Adrenal gland (tissue), 12 donors: ENCODE data around the gene IFI35. TPM values are rescaled to one million over a fixed set of nuclear protein-coding genes. Genes with fewer than 3 reads are reported as not detected.

Experiments used
- DNase-seq, 7 donors: peaks; one replicate each; pipeline ENCODE4 v3.0.0-alpha.2; 2019 to 2020
- H3K27ac ChIP-seq, 5 donors: fragments of 200-600 bp; sonication (generic) in 4 of 5; 1 replicate in 3 of 5; 2 replicates in 2 of 5; pipeline versions ENCODE4 v1.5.1 to v1.8.0; 2016 to 2020; ENCODE audit warnings: mild to moderate bottlenecking in 1 of 5
- H3K27me3 ChIP-seq: fragments of 200-600 bp; 2 replicates; pipeline ENCODE4 v1.8.0; 2021
- H3K36me3 ChIP-seq, 2 donors: fragments of 200-600 bp; replicated peaks in 1 of 2; 1 replicate in 1 of 2; 2 replicates in 1 of 2; pipeline versions ENCODE4 v1.5.1 to v1.8.0; 2018 to 2022
- H3K4me1 ChIP-seq, 2 donors: fragments of 200-600 bp; replicated peaks in 1 of 2; 1 replicate in 1 of 2; 2 replicates in 1 of 2; pipeline versions ENCODE4 v1.5.1 to v1.8.0; 2018 to 2021
- H3K4me3 ChIP-seq, 4 donors: fragments of 200-600 bp; sonication (generic) in 3 of 4; one replicate each; pipeline ENCODE4 v1.5.1; 2016 to 2018
- H3K9me3 ChIP-seq, 3 donors: fragments of 200-600 bp; sonication (generic) in 1 of 3; replicated peaks in 1 of 3; 1 replicate in 2 of 3; 2 replicates in 1 of 3; pipeline versions ENCODE4 v1.5.1 to v1.8.0; 2016 to 2021
- CTCF ChIP-seq, 6 experiments: fragments of 450-650 bp in 4 of 6; fragments of 200-600 bp in 2 of 6; sonication (generic) in 1 of 6; IDR thresholded peaks; 1 replicate in 5 of 6; 2 replicates in 1 of 6; pipeline versions ENCODE4 v1.5.1 to v1.8.0; 2016 to 2021; ENCODE audit warnings: antibody characterized with exemption in 6 of 6, mild to moderate bottlenecking in 2 of 6, moderate library complexity in 1 of 6
- POLR2A ChIP-seq, 2 donors: fragments of 450-650 bp; IDR thresholded peaks; one replicate each; pipeline ENCODE4 v1.6.1; 2017; ENCODE audit warnings: antibody characterized with exemption in 2 of 2, mild to moderate bottlenecking in 2 of 2, moderate library complexity in 1 of 2
- WGBS, 4 donors: extraction: QIAGEN DNeasy Blood & Tissue Kit in 2 of 4; methylation state at CpG; one replicate each; pipeline versions ENCODE4 v1.1.5 to v1.1.7; 2013 to 2017; 5-methylcytosine and 5-hydroxymethylcytosine counted together
- intact Hi-C, 2 donors: fragments of 100-400 bp; cut with DNase I; formaldehyde crosslinking; loops; one replicate each; pipeline versions ENCODE4 v1.14.1 to v1.15.0; 2022 to 2023
- polyA plus RNA-seq, 3 donors: library from polyadenylated mRNA; stranded (reverse); fragments of 200-250 nt in 2 of 3; fragments of 350-450 nt in 1 of 3; fragmentation: Illumina TruSeq in 1 of 3; extraction: RNeasy Lipid Tissue Mini Kit (QIAGEN cat#74804) in 1 of 3; gene quantifications; one replicate each; pipeline ENCODE4 v1.2.3, GENCODE V29; 2013 to 2014
- total RNA-seq, 9 donors: library from RNA; depleted of rRNA in 4 of 9; stranded (reverse); fragments of >200 nt in 4 of 9; fragments of 120-200 nt in 1 of 9; fragmentation: NEBNext Ultra II Directional in 1 of 9; extraction: Animal tissue kit (Norgen Biotek cat#: 25700) in 1 of 9; gene quantifications; one replicate each; pipeline versions ENCODE4 v1.1.0 to v1.2.4, GENCODE V29; 2013 to 2023
- donor health status: healthy with polysubstance abuse.
- donor health status: Bipolar disorder and iron deficiency.
- donor health status: DM: yes; HTN: yes; CAD: no.
- donor health status: DM: no; HTN: no; CAD: no.
- donor health status: DM: no; HTN: no; CAD: no.
- donor health status: DM: yes; HTN: yes; CAD: no.

IFI35 gene
- total and polyA plus RNA-seq, 12 donors: 38.4 to 91.4 (median 64.2) TPM

DNA sequence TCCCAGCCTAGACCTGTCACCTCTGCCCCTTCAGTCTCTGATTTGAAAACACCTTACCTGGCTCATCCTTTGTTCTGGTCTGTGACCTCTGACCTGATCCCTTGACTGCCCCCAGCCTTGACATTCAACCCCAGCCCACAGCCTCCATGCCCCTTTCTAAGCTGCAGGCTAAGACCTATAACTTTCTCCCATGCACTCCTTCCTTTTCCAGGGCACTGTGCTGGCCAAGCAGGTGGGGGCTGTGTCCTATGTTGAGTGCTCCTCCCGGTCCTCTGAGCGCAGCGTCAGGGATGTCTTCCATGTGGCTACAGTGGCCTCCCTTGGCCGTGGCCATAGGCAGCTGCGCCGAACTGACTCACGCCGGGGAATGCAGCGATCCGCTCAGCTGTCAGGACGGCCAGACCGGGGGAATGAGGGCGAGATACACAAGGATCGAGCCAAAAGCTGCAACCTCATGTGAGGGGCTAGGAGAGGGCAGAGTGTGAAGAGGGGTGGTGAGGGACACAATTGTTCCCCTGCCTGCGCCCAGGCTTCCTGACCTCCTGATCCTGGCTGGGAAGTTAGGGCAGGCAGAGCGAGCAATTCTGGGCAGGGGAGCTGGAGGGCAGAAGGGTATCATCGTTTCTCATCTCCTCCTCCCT is 21.8 kb downstream of the IFI35 start:
- Histone ChIP-seq H3K4me1 (peaks cover 0 to 6% of the 10 kb centered on the region in 2 donors), H3K9me3 (no peaks in the 10 kb centered on the region), H3K27ac (no peak overlapping the region), H3K36me3 (no peaks in the 10 kb centered on the region), H3K4me3 (no peak overlapping the region), H3K27me3 (no peaks in the 10 kb centered on the region)
- no peak for TF ChIP-seq CTCF (IDR thresholded peaks at IDR 0.05)
- no peak for TF ChIP-seq POLR2A (IDR thresholded peaks at IDR 0.05)
- 77 to 89% (median 84%) methylated on average over 17 of the region's 17 CpGs for WGBS, 4 donors
- intact Hi-C loops: loop anchor here (10.0 kb wide), 2 partner anchors 56 to 286 kb away; no protein-coding TSS in a partner anchor
- no peak for DNase-seq

- Histone ChIP-seq H3K4me1 (no peaks in the 10 kb centered on the region), H3K4me3 (no peak overlapping the region), H3K27ac (peak overlapping the region in 1 of 5 donors; percentile 18), H3K36me3 (no peaks in the 10 kb centered on the region), H3K27me3 (no peaks in the 10 kb centered on the region), H3K9me3 (no peaks in the 10 kb centered on the region)
- intact Hi-C loops: no loop called here
- no peak for DNase-seq
- TF ChIP-seq CTCF (IDR thresholded peaks at IDR 0.05) (no peak), POLR2A (IDR thresholded peaks at IDR 0.05) (no peak)
- 63 to 69% (median 67%) methylated on average over 5 to 6 of the region's 6 CpGs for WGBS, 4 donors
Observed at GRCh38 chr17:43030137-43030767, 23.7 kb downstream of the IFI35 start.

- Histone ChIP-seq H3K4me3 (no peak overlapping the region), H3K36me3 (no peaks in the 10 kb centered on the region), H3K4me1 (no peaks in the 10 kb centered on the region), H3K27ac (no peak overlapping the region), H3K27me3 (no peaks in the 10 kb centered on the region), H3K9me3 (no peaks in the 10 kb centered on the region)
- DNase-seq: no peak
- intact Hi-C loops: no loop called here
- TF ChIP-seq CTCF (IDR thresholded peaks at IDR 0.05) (no peak), POLR2A (IDR thresholded peaks at IDR 0.05) (no peak)
- WGBS, 4 donors: 84 to 96% (median 89%) methylated on average over 3 of the region's 3 CpGs
Observed at GRCh38 chr17:43031666-43032065, 25.1 kb downstream of the IFI35 start.

DNA sequence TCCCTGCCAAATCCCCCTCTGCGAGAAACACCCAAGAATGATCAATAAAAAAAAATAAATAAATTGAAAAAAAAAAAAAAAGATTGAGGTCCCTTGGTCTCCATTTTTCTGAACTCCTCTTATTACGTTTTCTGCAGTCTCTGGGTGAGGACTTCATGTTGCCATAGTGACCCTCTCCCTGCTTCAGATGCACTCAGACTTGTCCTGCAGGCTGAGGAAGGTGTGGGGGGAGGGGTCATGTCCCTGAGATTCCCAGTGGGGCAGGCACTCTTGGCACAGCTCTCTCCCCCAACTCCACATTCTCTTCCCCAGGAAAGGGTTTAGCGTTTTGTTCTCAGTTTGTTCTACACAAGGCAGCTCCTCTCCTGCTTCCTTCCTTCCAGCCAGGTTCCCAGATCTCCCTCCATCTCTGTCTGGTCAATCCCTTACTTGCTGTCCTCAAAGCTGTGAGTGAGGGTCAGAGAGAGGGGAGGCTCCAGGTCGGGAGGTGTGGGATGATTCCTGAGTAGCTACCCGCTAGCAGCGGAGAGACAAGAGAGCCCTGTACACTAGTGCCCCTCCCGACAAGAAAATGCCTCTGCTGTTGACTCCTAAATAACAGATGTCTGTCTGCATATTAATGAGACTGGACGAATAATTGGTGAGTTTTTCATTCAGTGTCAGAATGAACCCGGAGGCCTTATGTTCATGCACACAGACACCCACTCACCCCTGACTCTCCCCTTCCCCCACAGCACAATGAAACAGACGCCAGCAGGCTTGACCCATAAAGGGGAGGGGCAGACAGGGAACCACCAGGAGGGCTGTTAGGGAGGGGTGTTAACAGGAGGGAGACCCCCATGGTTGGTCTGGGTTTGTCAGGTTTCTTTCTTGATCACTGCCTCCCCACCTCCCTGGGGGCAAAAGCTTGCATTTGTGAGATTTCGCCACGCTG is 27.6 kb downstream of the IFI35 start:
- DNase-seq: no peak
- Histone ChIP-seq H3K4me3 (no peak overlapping the region), H3K4me1 (no peaks in the 10 kb centered on the region), H3K36me3 (no peaks in the 10 kb centered on the region), H3K27ac (no peak overlapping the region), H3K27me3 (no peaks in the 10 kb centered on the region), H3K9me3 (no peaks in the 10 kb centered on the region)
- intact Hi-C loops: no loop called here
- 60 to 64% (median 63%) methylated on average over 11 to 12 of the region's 12 CpGs for WGBS, 4 donors
- TF ChIP-seq CTCF (IDR thresholded peaks at IDR 0.05): no peak
